Spleen (tissue), 7 donors: Measurements from ENCODE around the gene ORMDL3.

Experiments used
- POLR2A ChIP-seq, 3 donors: fragments of 450-650 bp; IDR thresholded peaks; one replicate each; pipeline ENCODE4 v1.5.1; 2017; ENCODE audit warnings: antibody characterized with exemption in 3 of 3, mild to moderate bottlenecking in 1 of 3
- TF ChIP-seq, protein P1 (sequence below), 11 experiments: fragments of 200-600 bp in 7 of 11; fragments of 450-650 bp in 4 of 11; sonication (generic) in 4 of 11; IDR thresholded peaks in 8 of 11; conservative IDR thresholded peaks in 3 of 11; 1 replicate in 7 of 11; 2 replicates in 4 of 11; pipeline versions ENCODE4 v1.4.0 to v1.8.0; 2016 to 2021; ENCODE audit warnings: antibody characterized with exemption in 11 of 11, inconsistent platforms in 4 of 11, mild to moderate bottlenecking in 1 of 11
- donor health status: DM: no; HTN: no; CAD: no; lungs with moderate emphysema.
- donor health status: DM: no; HTN: no; CAD: no.
- donor health status: DM: no; HTN: no; CAD: no.

DNA sequence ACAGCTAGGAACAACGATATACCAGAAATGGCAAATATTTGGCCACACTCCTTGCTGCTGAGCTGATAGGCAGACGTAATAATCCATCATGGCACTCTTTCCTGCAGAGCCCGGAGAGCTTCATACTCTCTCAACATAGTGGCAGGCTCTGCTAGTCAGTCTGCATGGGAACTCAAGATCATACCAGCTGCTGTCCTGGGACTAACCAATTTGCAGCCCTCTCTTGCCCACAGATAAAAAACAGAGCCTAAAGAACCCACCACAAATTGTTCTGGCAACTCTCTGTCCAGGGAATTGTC lies 22.5 kb downstream of the ORMDL3 start:
- TF ChIP-seq, protein P1, sequence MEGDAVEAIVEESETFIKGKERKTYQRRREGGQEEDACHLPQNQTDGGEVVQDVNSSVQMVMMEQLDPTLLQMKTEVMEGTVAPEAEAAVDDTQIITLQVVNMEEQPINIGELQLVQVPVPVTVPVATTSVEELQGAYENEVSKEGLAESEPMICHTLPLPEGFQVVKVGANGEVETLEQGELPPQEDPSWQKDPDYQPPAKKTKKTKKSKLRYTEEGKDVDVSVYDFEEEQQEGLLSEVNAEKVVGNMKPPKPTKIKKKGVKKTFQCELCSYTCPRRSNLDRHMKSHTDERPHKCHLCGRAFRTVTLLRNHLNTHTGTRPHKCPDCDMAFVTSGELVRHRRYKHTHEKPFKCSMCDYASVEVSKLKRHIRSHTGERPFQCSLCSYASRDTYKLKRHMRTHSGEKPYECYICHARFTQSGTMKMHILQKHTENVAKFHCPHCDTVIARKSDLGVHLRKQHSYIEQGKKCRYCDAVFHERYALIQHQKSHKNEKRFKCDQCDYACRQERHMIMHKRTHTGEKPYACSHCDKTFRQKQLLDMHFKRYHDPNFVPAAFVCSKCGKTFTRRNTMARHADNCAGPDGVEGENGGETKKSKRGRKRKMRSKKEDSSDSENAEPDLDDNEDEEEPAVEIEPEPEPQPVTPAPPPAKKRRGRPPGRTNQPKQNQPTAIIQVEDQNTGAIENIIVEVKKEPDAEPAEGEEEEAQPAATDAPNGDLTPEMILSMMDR (IDR thresholded peaks at IDR 0.05 in 8 of 11, conservative IDR thresholded peaks at IDR 0.05 in 3 of 11), result no peak
- no peak for TF ChIP-seq POLR2A (IDR thresholded peaks at IDR 0.05)
